Measurements from ENCODE around the gene NBPF3. TPM values are rescaled to one million over a fixed set of nuclear protein-coding genes. Genes with fewer than 3 reads are reported as not detected.
"Not testable (repeated sequence)": the region's sequence is repeated elsewhere in the genome, so short reads cannot be mapped to it uniquely, and the experiment has no call there.

The NBPF3 gene
- total RNA-seq, 1 experiment from 2014 or later = 5.6 TPM

GRCh38 chr1:21518774-21519455, 79.0 kb downstream of the NBPF3 start:
- no peak for DNase-seq (ENCODE audit: low spot score)

- DNase-seq (ENCODE audit: low spot score) = not testable (repeated sequence)
These were observed 79.6 kb downstream of the NBPF3 start for GRCh38 chr1:21519486-21520070.

- no peak for DNase-seq (ENCODE audit: low spot score)
These were observed 81.2 kb downstream of the NBPF3 start for GRCh38 chr1:21520899-21521716.

- no peak for DNase-seq (ENCODE audit: low spot score)
These were observed 81.8 kb downstream of the NBPF3 start for GRCh38 chr1:21521717-21522060.

- no peak for DNase-seq (ENCODE audit: low spot score)
These were observed 82.6 kb downstream of the NBPF3 start for GRCh38 chr1:21522525-21523038.

GRCh38 chr1:21523297-21523813, 83.4 kb downstream of the NBPF3 start:
- DNase-seq (ENCODE audit: low spot score) = no peak

GRCh38 chr1:21524220-21524619, 84.3 kb downstream of the NBPF3 start:
- DNase-seq (ENCODE audit: low spot score) = no peak

- no peak for DNase-seq (ENCODE audit: low spot score)
These were observed 84.9 kb downstream of the NBPF3 start for GRCh38 chr1:21524686-21525339.

GRCh38 chr1:21525340-21525717, 85.4 kb downstream of the NBPF3 start:
- no peak for DNase-seq (ENCODE audit: low spot score)

GRCh38 chr1:21526441-21526840, 86.5 kb downstream of the NBPF3 start:
- no peak for DNase-seq (ENCODE audit: low spot score)

GRCh38 chr1:21530368-21531016, 90.6 kb downstream of the NBPF3 start:
- DNase-seq (ENCODE audit: low spot score) = no peak

GRCh38 chr1:21531241-21531640, 91.3 kb downstream of the NBPF3 start:
- DNase-seq (ENCODE audit: low spot score) = no peak

- DNase-seq (ENCODE audit: low spot score) = no peak
These were observed 92.6 kb downstream of the NBPF3 start for GRCh38 chr1:21532496-21532895.

GRCh38 chr1:21532992-21533534, 93.1 kb downstream of the NBPF3 start:
- DNase-seq (ENCODE audit: low spot score) = no peak

GRCh38 chr1:21534146-21534545, 94.2 kb downstream of the NBPF3 start:
- DNase-seq (ENCODE audit: low spot score) = no peak

Other genes with a start within 250 kb of the NBPF3 start
- 65.8 and 66.3 TPM in 2 replicates for gene ECE1, start 149.7 kb upstream of the NBPF3 start, total RNA-seq (2014; rRNA removed; shearing (Covaris generic))
- 0.19 TPM in 1 of 2 replicates, not detected in the other for gene ALPL, start 69.3 kb downstream of the NBPF3 start, total RNA-seq (2014; rRNA removed; shearing (Covaris generic))
- 0.93 and 1.1 TPM in 2 replicates for gene RAP1GAP, start 229.2 kb downstream of the NBPF3 start, total RNA-seq (2014; rRNA removed; shearing (Covaris generic))

Data from A172 (cell line).